Thoracic aorta (tissue), 2 donors: ENCODE results near the gene FAM171A1. TPM values are rescaled to one million over a fixed set of nuclear protein-coding genes. Genes with fewer than 3 reads are reported as not detected.

Source experiments
- ATAC-seq: fragments of 150-250 bp; one replicate; pipeline ENCODE4 v1.8.0; 2017; ENCODE audit warnings: low read depth; ENCODE audit not compliant: insufficient number of reproducible peaks, low FRiP score
- DNase-seq: peaks from one replicate; pipeline ENCODE4 v3.0.0-alpha.2; 2020; ENCODE audit warnings: low spot score
- H3K27ac ChIP-seq, 2 donors: fragments of 200-600 bp; sonication (generic); 1 replicate in 1 of 2; 2 replicates in 1 of 2; pipeline ENCODE4 v1.5.1; 2016; ENCODE audit warnings: mild to moderate bottlenecking in 2 of 2, moderate library complexity in 2 of 2
- H3K27me3 ChIP-seq: fragments of 200-600 bp; sonication (generic); replicated peaks from 2 replicates; pipeline ENCODE4 v1.6.0; 2016; ENCODE audit warnings: mild to moderate bottlenecking; ENCODE audit not compliant: insufficient read depth
- H3K36me3 ChIP-seq: fragments of 200-600 bp; sonication (generic); one replicate; pipeline ENCODE4 v1.5.1; 2016
- H3K4me1 ChIP-seq, 2 donors: fragments of 200-600 bp; sonication (generic); 1 replicate in 1 of 2; 2 replicates in 1 of 2; pipeline versions ENCODE4 v1.5.1 to v1.6.0; 2016; ENCODE audit warnings: low read depth in 2 of 2, mild to moderate bottlenecking in 1 of 2; ENCODE audit not compliant: control insufficient read depth in 1 of 2
- H3K4me3 ChIP-seq: fragments of 200-600 bp; sonication (generic); 2 replicates; pipeline ENCODE4 v1.5.1; 2016; ENCODE audit warnings: mild to moderate bottlenecking
- H3K9me3 ChIP-seq: fragments of 200-600 bp; sonication (generic); 2 replicates; pipeline ENCODE4 v1.5.1; 2016
- CTCF ChIP-seq: fragments of 200-600 bp; sonication (generic); IDR thresholded peaks from one replicate; pipeline ENCODE4 v1.5.1; 2019; ENCODE audit warnings: antibody characterized with exemption
- total RNA-seq, 2 donors: library from RNA; depleted of rRNA; stranded (reverse); fragments of >200 nt; gene quantifications; one replicate each; pipeline versions ENCODE4 v1.1.0 to v1.2.3, GENCODE V29; 2016

The FAM171A1 gene
- total RNA-seq, 2 donors from 2014 or later = 14.8 to 28.7 TPM

GRCh38 chr10:15295537-15296325 is 75.4 kb downstream of the FAM171A1 start:
- no peak for TF ChIP-seq CTCF
- H3K36me3 ChIP-seq = no peaks in the 10 kb centered on the region
- no peak overlapping the region for H3K27ac ChIP-seq
- H3K4me1 ChIP-seq = peaks cover 3 to 6% of the 10 kb centered on the region in 2 donors
- no peaks in the 10 kb centered on the region for H3K9me3 ChIP-seq
- H3K27me3 ChIP-seq = no peaks in the 10 kb centered on the region
- no peak for DNase-seq
- no peak for ATAC-seq
- H3K4me3 ChIP-seq = no peak overlapping the region

- Histone ChIP-seq H3K4me1 (peaks cover 3 to 6% of the 10 kb centered on the region in 2 donors), H3K4me3 (no peak overlapping the region), H3K27me3 (no peaks in the 10 kb centered on the region), H3K36me3 (no peaks in the 10 kb centered on the region), H3K9me3 (no peaks in the 10 kb centered on the region), H3K27ac (no peak overlapping the region)
- no peak for TF ChIP-seq CTCF
- ATAC-seq (no peak), DNase-seq (no peak)
Measured at GRCh38 chr10:15293862-15294842, 76.9 kb downstream of the FAM171A1 start.

DNA sequence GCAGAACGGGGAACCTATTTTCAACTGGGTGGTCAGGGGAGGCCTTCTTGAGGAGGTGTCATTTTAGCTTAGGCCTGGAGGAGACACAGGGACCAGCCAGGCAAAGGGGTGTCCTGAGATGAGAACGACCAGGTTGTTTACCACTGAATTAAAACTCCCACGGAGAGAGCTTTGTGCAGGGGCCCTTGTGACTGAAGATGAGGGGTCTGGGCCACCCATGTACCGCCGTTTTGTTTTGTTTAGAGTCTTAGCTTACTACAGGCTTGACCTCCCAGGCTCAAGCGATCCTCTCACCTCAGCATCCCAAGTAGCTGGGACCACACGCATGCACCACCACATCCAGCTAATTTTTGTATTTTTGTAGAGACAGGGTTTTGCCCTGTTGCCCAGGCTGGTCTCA is 80.4 kb downstream of the FAM171A1 start:
- Histone ChIP-seq H3K27ac (no peak overlapping the region), H3K4me1 (peaks cover 2 to 6% of the 10 kb centered on the region in 2 donors), H3K36me3 (no peaks in the 10 kb centered on the region), H3K4me3 (no peak overlapping the region), H3K9me3 (no peaks in the 10 kb centered on the region), H3K27me3 (no peaks in the 10 kb centered on the region)
- no peak for TF ChIP-seq CTCF
- DNase-seq = no peak
- no peak for ATAC-seq

- Histone ChIP-seq H3K4me3 (no peak overlapping the region), H3K27me3 (no peaks in the 10 kb centered on the region), H3K9me3 (no peaks in the 10 kb centered on the region), H3K4me1 (peaks cover 0 to 6% of the 10 kb centered on the region in 2 donors), H3K36me3 (no peaks in the 10 kb centered on the region), H3K27ac (no peak overlapping the region)
- ATAC-seq (no peak), DNase-seq (no peak)
- TF ChIP-seq CTCF = no peak
Measured at GRCh38 chr10:15290150-15290549, 80.9 kb downstream of the FAM171A1 start.

DNA sequence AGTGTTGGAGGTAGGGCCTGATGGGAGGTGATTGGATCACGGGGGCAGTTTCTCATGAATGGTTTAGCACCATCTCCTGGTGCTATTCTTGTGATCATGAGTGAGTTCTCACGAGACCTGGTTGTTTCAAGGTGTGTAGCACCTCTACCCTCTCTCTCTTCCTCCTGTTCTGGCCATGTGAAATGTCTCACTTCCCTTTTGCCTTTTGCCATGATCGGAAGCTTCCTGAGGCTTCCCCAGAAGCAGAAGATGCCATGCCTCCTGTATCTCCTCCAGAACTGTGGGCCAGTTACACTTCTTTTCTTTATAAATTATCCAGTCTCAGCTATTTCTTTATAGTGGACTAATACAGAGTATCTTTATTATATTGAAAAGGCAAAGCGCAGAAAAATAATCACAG is 90.1 kb downstream of the FAM171A1 start:
- no peak overlapping the region for H3K4me3 ChIP-seq
- no peak for ATAC-seq
- TF ChIP-seq CTCF = no peak
- H3K36me3 ChIP-seq = no peaks in the 10 kb centered on the region
- H3K9me3 ChIP-seq = no peaks in the 10 kb centered on the region
- no peaks in the 10 kb centered on the region for H3K27me3 ChIP-seq
- no peaks in the 10 kb centered on the region for H3K4me1 ChIP-seq
- H3K27ac ChIP-seq = no peak overlapping the region
- no peak for DNase-seq
